GM18507 (cell line): ENCODE results near the gene HIPK2.

Source experiments
- DNase-seq: peaks from one replicate; pipeline ENCODE4 v3.0.0; 2011; ENCODE audit warnings: low read depth; ENCODE audit not compliant: insufficient read length; ENCODE audit errors: extremely low spot score
- FAIRE-seq: peaks from 2 replicates; lab custom pipeline; 2011; peaks lifted over from hg19 to GRCh38; lab: Jason Lieb, UNC

The HIPK2 gene

GRCh38 chr7:139541600-139542307 is 236.0 kb downstream of the HIPK2 start:
- FAIRE-seq, result no peak
- no peak for DNase-seq

GRCh38 chr7:139540203-139540602 is 237.6 kb downstream of the HIPK2 start:
- no peak for DNase-seq
- no peak for FAIRE-seq

- no peak for DNase-seq
- no peak for FAIRE-seq
These were observed 238.7 kb downstream of the HIPK2 start for GRCh38 chr7:139538881-139539635.

GRCh38 chr7:139536152-139536551 is 241.6 kb downstream of the HIPK2 start:
- no peak for FAIRE-seq

GRCh38 chr7:139534966-139535651 is 242.7 kb downstream of the HIPK2 start:
- DNase-seq (no peak), FAIRE-seq (no peak)

More at GRCh38 chr7:139536152-139536551, 241.6 kb downstream of the HIPK2 start:
- DNase-seq, result no peak

GRCh38 chr7:139534096-139534495 is 243.7 kb downstream of the HIPK2 start:
- DNase-seq (no peak), FAIRE-seq (no peak)

- no peak for FAIRE-seq
- no peak for DNase-seq
These were observed 245.1 kb downstream of the HIPK2 start for GRCh38 chr7:139532636-139533155.

- no peak for DNase-seq
- no peak for FAIRE-seq
These were observed 246.7 kb downstream of the HIPK2 start for GRCh38 chr7:139531094-139531493.

- DNase-seq (no peak), FAIRE-seq (no peak)
These were observed 250.9 kb downstream of the HIPK2 start for GRCh38 chr7:139526578-139527544.

- FAIRE-seq, result no peak
These were observed 252.0 kb downstream of the HIPK2 start for GRCh38 chr7:139525750-139526149.

GRCh38 chr7:139525239-139525638 is 252.6 kb downstream of the HIPK2 start:
- FAIRE-seq, result no peak

More at GRCh38 chr7:139525750-139526149, 252.0 kb downstream of the HIPK2 start:
- DNase-seq, result no peak

GRCh38 chr7:139523968-139524815 is 253.6 kb downstream of the HIPK2 start:
- no peak for FAIRE-seq
- no peak for DNase-seq

More at GRCh38 chr7:139525239-139525638, 252.6 kb downstream of the HIPK2 start:
- no peak for DNase-seq

- DNase-seq, result no peak
- FAIRE-seq, result no peak
These were observed 254.4 kb downstream of the HIPK2 start, which contains the start of gene CLEC2L for GRCh38 chr7:139523199-139523941. Gene CLEC2L (plus strand): TSS chr7:139523685. CDS start chr7:139523928, 243 bp downstream.

- FAIRE-seq (no peak), DNase-seq (no peak)
These were observed 255.0 kb downstream of the HIPK2 start for GRCh38 chr7:139522830-139523198.

GRCh38 chr7:139521439-139521838 is 256.4 kb downstream of the HIPK2 start:
- no peak for FAIRE-seq
- no peak for DNase-seq

GRCh38 chr7:139515266-139515665 is 262.5 kb downstream of the HIPK2 start:
- DNase-seq (no peak), FAIRE-seq (no peak)
